Mucosa of stomach (tissue), 1 donor: ENCODE results near the gene LRRTM1.

ENCODE experiments used
- H3K27me3 ChIP-seq: one replicate; pipeline ENCODE4 v1.7.0; 2013; ENCODE audit warnings: mild to moderate bottlenecking, low read length; ENCODE audit not compliant: control insufficient read depth, insufficient read depth
- H3K36me3 ChIP-seq: one replicate; pipeline ENCODE4 v1.7.0; 2013; ENCODE audit warnings: low read length; ENCODE audit not compliant: control insufficient read depth, insufficient read depth
- H3K4me1 ChIP-seq: one replicate; pipeline ENCODE4 v1.7.0; 2013; ENCODE audit warnings: mild to moderate bottlenecking, low read length; ENCODE audit not compliant: control insufficient read depth, insufficient read depth
- H3K4me3 ChIP-seq: one replicate; pipeline ENCODE4 v1.7.0; 2013; ENCODE audit warnings: low read length
- H3K9ac ChIP-seq: one replicate; pipeline ENCODE4 v1.7.0; 2013; ENCODE audit warnings: mild to moderate bottlenecking, low read length, moderate library complexity
- H3K9me3 ChIP-seq: one replicate; pipeline ENCODE4 v1.7.0; 2013; ENCODE audit warnings: mild to moderate bottlenecking, low read length, moderate library complexity; ENCODE audit not compliant: control insufficient read depth
- donor health status: Pancreatic carcinoma.

The LRRTM1 gene

GRCh38 chr2:80300346-80300745 lies 4.2 kb downstream of the LRRTM1 start:
- Histone ChIP-seq H3K4me3 (no peak overlapping the region), H3K36me3 (no peaks in the 10 kb centered on the region), H3K27me3 (peaks cover 40% of the 10 kb centered on the region), H3K9ac (no peak overlapping the region), H3K4me1 (no peaks in the 10 kb centered on the region), H3K9me3 (no peaks in the 10 kb centered on the region)

DNA sequence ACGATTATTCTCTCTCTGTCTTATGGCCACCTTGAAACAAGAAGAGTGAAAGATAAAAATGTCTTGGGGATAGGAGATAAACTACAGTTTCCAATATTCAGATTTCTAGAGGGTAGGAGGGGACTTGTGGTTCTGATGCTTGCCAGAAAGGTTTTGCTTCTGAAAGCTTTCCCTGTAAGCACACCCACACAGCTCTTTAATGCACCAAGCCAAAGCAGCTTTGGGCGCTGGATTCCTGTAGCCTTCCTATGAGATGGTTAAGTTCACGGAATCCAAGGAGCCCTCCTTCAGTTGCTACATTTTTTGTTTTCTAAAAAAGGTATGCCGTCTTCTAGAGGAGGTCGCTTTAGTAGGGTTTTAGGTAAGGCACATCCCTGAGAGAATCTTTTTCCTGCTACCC lies 4.9 kb downstream of the LRRTM1 start:
- Histone ChIP-seq H3K4me1 (no peaks in the 10 kb centered on the region), H3K27me3 (peaks cover 33% of the 10 kb centered on the region), H3K9me3 (no peaks in the 10 kb centered on the region), H3K4me3 (no peak overlapping the region), H3K36me3 (no peaks in the 10 kb centered on the region), H3K9ac (no peak overlapping the region)

GRCh38 chr2:80298954-80299353 lies 5.6 kb downstream of the LRRTM1 start:
- Histone ChIP-seq H3K4me1 (no peaks in the 10 kb centered on the region), H3K4me3 (no peak overlapping the region), H3K27me3 (peaks cover 29% of the 10 kb centered on the region), H3K9ac (no peak overlapping the region), H3K36me3 (no peaks in the 10 kb centered on the region), H3K9me3 (no peaks in the 10 kb centered on the region)

DNA sequence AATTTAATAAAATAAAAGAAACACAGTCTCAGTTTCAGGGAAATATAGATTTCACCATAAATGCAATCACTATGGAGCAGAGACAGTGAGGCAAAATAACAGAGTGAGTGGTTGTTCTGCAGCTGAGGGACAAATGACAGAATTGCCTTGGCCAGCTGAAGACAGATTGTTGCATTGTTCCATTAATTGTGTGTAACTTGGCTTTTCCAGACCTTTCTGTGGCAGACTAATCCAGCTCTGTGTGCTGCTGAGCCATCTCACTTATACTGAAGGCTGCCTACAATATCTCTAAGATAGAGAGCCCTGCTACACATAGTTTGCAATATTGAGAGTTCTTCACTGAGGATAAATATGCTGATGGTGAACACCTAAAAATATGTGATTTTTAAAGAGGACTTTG lies 11.5 kb downstream of the LRRTM1 start:
- Histone ChIP-seq H3K9me3 (no peaks in the 10 kb centered on the region), H3K4me3 (no peak overlapping the region), H3K27me3 (no peaks in the 10 kb centered on the region), H3K36me3 (no peaks in the 10 kb centered on the region), H3K9ac (no peak overlapping the region), H3K4me1 (no peaks in the 10 kb centered on the region)

- no peaks in the 10 kb centered on the region for H3K9me3 ChIP-seq
- no peaks in the 10 kb centered on the region for H3K27me3 ChIP-seq
- H3K4me3 ChIP-seq = no peak overlapping the region
- H3K9ac ChIP-seq = no peak overlapping the region
- no peaks in the 10 kb centered on the region for H3K4me1 ChIP-seq
- no peaks in the 10 kb centered on the region for H3K36me3 ChIP-seq
Observed at GRCh38 chr2:80292474-80292873, 12.1 kb downstream of the LRRTM1 start.

- H3K4me3 ChIP-seq = no peak overlapping the region
- no peaks in the 10 kb centered on the region for H3K27me3 ChIP-seq
- H3K9ac ChIP-seq = no peak overlapping the region
- no peaks in the 10 kb centered on the region for H3K4me1 ChIP-seq
- no peaks in the 10 kb centered on the region for H3K36me3 ChIP-seq
- H3K9me3 ChIP-seq = no peaks in the 10 kb centered on the region
Observed at GRCh38 chr2:80291656-80292055, 12.9 kb downstream of the LRRTM1 start.

DNA sequence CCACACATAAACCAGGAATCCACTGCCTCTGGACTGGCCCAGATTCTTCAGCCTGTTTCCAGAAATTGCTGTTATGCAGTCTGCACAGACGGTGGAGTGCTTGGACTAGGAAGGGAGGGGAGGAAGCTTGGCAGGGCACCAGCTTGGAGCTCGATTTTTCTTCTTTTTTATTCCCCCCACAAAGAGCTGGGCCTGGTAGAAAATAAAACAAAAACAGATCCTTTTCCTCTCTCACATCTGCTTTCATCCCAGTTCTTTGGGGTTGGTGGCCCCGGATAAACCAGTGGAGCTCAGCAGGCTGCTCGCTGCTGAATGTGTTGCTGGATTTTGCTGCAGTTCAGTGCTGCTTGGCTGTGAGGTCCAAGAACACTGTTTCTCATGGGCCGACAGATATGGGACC lies 16.0 kb downstream of the LRRTM1 start:
- no peaks in the 10 kb centered on the region for H3K36me3 ChIP-seq
- no peaks in the 10 kb centered on the region for H3K27me3 ChIP-seq
- no peaks in the 10 kb centered on the region for H3K9me3 ChIP-seq
- no peaks in the 10 kb centered on the region for H3K4me1 ChIP-seq
- no peak overlapping the region for H3K9ac ChIP-seq
- H3K4me3 ChIP-seq = no peak overlapping the region

DNA sequence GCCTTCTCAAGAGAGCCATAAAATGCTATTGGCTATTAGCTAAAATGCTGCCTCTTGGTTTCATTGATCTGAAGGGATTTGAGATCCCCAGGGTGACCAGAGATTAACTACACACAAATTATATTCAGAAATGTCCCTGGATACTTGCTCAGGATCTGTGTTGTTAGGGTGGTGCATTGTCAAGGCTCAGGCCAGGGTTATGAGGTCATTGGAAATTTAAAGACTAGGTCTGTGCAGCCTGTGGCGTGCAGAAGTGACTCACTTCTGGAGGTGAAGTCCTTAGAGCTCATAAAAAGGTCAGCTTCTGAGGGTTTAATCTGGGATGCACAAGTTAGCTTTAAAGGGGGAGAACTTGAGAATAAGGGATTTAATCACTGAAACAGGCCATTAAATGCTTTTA lies 23.5 kb downstream of the LRRTM1 start:
- Histone ChIP-seq H3K9me3 (no peaks in the 10 kb centered on the region), H3K4me1 (no peaks in the 10 kb centered on the region), H3K27me3 (no peaks in the 10 kb centered on the region), H3K9ac (no peak overlapping the region), H3K4me3 (no peak overlapping the region), H3K36me3 (no peaks in the 10 kb centered on the region)

DNA sequence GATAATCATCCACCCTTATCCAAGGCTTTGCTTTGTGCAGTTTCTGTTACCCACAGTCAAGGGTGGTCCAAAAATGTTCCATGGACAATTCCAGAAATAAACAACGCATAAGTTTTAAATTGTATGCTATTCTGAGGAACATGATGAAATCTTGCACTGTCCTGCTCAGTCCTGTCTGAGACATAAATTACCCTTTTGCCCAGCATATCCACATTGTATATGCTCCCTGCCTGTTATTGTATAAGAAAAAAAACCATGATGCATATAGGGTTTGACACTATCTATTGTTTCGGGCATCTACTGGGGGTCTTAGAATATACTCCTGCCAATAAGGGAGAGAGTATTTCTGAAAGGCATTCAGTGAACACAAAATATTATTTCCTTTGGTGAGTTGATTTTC lies 24.0 kb downstream of the LRRTM1 start:
- Histone ChIP-seq H3K4me1 (no peaks in the 10 kb centered on the region), H3K9me3 (no peaks in the 10 kb centered on the region), H3K27me3 (no peaks in the 10 kb centered on the region), H3K9ac (no peak overlapping the region), H3K4me3 (no peak overlapping the region), H3K36me3 (no peaks in the 10 kb centered on the region)

DNA sequence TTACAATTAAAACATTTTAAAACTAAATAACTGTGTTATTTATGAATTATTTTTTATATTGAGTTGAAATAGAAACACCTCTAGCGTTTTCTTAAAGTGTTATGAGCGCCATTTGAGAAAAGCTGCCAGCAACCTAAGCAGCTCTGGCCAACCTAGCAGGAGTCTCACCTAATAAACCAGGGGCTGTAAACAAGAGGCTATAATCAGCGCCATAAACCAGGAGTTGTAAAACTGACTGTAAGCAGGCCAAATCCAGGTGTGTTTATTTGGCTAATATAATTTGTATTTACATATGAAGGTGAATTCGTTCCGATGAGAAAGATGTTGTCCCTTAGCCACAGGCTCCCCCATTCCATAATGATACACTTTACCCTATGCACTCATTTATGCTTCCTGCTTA lies 34.7 kb downstream of the LRRTM1 start:
- no peaks in the 10 kb centered on the region for H3K27me3 ChIP-seq

GRCh38 chr2:80266231-80266630 lies 38.3 kb downstream of the LRRTM1 start:
- no peaks in the 10 kb centered on the region for H3K36me3 ChIP-seq
- H3K9me3 ChIP-seq = no peaks in the 10 kb centered on the region
- H3K4me3 ChIP-seq = no peak overlapping the region
- H3K4me1 ChIP-seq = no peaks in the 10 kb centered on the region
- H3K9ac ChIP-seq = no peak overlapping the region
- no peaks in the 10 kb centered on the region for H3K27me3 ChIP-seq

More for the DNA sequence above, 34.7 kb downstream of the LRRTM1 start:
- H3K4me1 ChIP-seq = no peaks in the 10 kb centered on the region
- no peaks in the 10 kb centered on the region for H3K9me3 ChIP-seq
- no peak overlapping the region for H3K9ac ChIP-seq
- no peak overlapping the region for H3K4me3 ChIP-seq
- H3K36me3 ChIP-seq = no peaks in the 10 kb centered on the region

GRCh38 chr2:80259292-80259691 lies 45.3 kb downstream of the LRRTM1 start:
- H3K27me3 ChIP-seq = no peaks in the 10 kb centered on the region
- no peak overlapping the region for H3K9ac ChIP-seq
- no peak overlapping the region for H3K4me3 ChIP-seq
- no peaks in the 10 kb centered on the region for H3K4me1 ChIP-seq
- no peaks in the 10 kb centered on the region for H3K36me3 ChIP-seq
- H3K9me3 ChIP-seq = no peaks in the 10 kb centered on the region

DNA sequence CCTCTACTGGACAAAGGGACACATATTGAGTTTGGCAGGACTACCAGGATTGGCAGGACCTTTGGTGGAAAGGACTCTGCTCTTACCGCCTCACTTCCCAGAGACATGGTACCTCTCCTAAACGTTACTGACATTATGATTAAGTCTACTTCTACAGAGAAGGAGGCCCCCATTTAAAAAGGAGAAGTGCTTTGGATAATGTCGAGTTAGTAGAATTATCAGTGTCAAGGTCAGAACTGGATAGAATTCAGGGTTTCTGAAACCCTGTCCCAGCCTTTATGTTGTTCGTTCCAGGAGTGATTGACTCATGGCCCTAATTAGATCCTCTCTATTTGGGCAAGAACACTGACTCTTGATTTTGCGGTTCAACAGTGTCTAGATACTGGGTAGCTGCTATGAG lies 45.8 kb downstream of the LRRTM1 start:
- no peaks in the 10 kb centered on the region for H3K9me3 ChIP-seq
- no peaks in the 10 kb centered on the region for H3K36me3 ChIP-seq
- H3K4me1 ChIP-seq = no peaks in the 10 kb centered on the region
- no peaks in the 10 kb centered on the region for H3K27me3 ChIP-seq
- no peak overlapping the region for H3K9ac ChIP-seq
- no peak overlapping the region for H3K4me3 ChIP-seq
